NT2/D1 (cell line): ENCODE measurements around the gene RILP.

ENCODE experiments used
- YY1 ChIP-seq: IDR thresholded peaks from 2 replicates; pipeline ENCODE4 v1.6.1; 2011; ENCODE audit not compliant: insufficient read length, insufficient read depth
- ZNF274 ChIP-seq: IDR thresholded peaks from 2 replicates; pipeline ENCODE4 v1.6.1; 2011; ENCODE audit warnings: mild to moderate bottlenecking, low read depth, low read length

GRCh38 chr17:1635675-1636465, 13.8 kb downstream of the RILP start:
- TF ChIP-seq YY1 = no peak
- no peak for TF ChIP-seq ZNF274
